ENCODE measurements around the gene NES. TPM values are rescaled to one million over a fixed set of nuclear protein-coding genes. Genes with fewer than 3 reads are reported as not detected.

NES gene
- total RNA-seq, 2 donors from 2014 or later: 3.6 to 6.8 TPM

GRCh38 chr1:156656806-156657740 is 20.1 kb downstream of the NES start:
- intact Hi-C loops (cut with DNase I, micrococcal nuclease): no loop called here
- ATAC-seq (peak; percentile 23), DNase-seq (peak; percentile 45 to 77)

- intact Hi-C loops (cut with DNase I, micrococcal nuclease): no loop called here
- ATAC-seq: no peak
- DNase-seq: no peak
These were observed 21.2 kb downstream of the NES start for GRCh38 chr1:156655904-156656516.

DNA sequence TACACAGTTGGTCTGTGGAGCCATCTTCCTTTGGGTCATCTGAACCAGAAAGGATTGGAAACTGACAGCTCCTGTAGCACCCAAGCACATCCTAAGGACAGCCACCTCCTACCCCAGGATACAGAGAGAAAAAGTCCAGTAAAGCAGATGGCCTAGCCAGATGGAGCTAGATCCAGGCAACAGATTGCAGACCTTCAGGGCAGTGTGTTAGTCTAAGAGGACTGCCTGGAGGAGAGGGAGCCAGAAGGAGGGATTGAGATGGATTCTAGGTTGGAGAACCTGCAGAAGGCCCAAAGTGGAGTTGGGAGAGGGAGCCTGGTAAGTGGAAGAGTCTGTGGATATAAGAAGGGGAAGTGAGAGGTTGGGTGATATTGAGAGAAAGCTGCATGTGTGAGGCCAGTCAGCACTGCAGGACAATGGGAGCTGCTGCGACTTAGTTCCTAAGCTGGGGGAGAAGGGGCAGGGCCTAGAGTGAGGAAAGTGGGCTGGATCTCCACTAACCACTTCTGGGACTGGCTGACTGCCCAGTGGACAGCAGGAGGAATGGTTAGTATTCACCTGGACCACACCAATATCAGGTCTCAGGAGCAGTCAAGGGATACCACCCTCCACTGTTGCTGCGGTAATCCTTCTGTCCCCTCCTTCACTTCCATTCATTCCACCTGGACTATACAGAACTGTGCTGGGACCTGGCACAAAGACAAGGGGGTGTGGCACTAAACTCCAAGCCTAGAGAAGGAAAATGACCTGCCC is 21.9 kb downstream of the NES start:
- intact Hi-C loops (cut with DNase I, micrococcal nuclease): no loop called here
- DNase-seq (no peak), ATAC-seq (no peak)

GRCh38 chr1:156654700-156655099 is 22.5 kb downstream of the NES start:
- no peak for ATAC-seq
- intact Hi-C loops (cut with DNase I, micrococcal nuclease): no loop called here
- DNase-seq: no peak

GRCh38 chr1:156652992-156653355 is 24.2 kb downstream of the NES start:
- ATAC-seq (no peak), DNase-seq (no peak)
- intact Hi-C loops (cut with DNase I, micrococcal nuclease): no loop called here

GRCh38 chr1:156652131-156652991 is 24.8 kb downstream of the NES start:
- ATAC-seq (no peak), DNase-seq (peak in 1 of 2 donors; percentile 28)
- intact Hi-C loops (cut with DNase I, micrococcal nuclease): no loop called here

GRCh38 chr1:156648951-156649350 is 28.3 kb downstream of the NES start:
- ATAC-seq (no peak), DNase-seq (no peak)
- intact Hi-C loops (cut with DNase I, micrococcal nuclease): no loop called here

GRCh38 chr1:156648496-156648895 is 28.7 kb downstream of the NES start:
- intact Hi-C loops (cut with DNase I, micrococcal nuclease): no loop called here
- DNase-seq (no peak), ATAC-seq (no peak)

DNA sequence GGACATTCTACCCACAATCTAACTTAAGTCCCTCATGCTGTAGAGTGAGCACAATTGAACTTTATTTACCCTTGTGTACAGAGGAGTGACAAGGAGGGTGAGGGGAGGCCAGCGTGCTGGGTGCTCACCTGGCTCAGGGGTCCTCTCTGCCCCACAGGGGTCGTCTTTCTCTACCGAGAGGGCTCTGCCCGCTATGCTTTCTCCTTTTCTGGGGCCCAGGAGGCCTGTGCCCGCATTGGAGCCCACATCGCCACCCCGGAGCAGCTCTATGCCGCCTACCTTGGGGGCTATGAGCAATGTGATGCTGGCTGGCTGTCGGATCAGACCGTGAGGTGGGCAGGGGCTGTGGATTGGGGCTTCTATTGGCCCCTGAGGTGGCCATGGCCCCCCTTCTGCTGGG is 29.9 kb downstream of the NES start:
- DNase-seq (no peak), ATAC-seq (no peak)
- intact Hi-C loops (cut with DNase I, micrococcal nuclease): no loop called here

- intact Hi-C loops (cut with DNase I, micrococcal nuclease): no loop called here
- DNase-seq (no peak), ATAC-seq (no peak)
These were observed 30.4 kb downstream of the NES start for GRCh38 chr1:156646738-156647211.

- intact Hi-C loops (cut with DNase I, micrococcal nuclease): no loop called here
- DNase-seq: no peak
- no peak for ATAC-seq
These were observed 31.5 kb downstream of the NES start for GRCh38 chr1:156645666-156646065.

GRCh38 chr1:156645056-156645455 is 32.2 kb downstream of the NES start:
- intact Hi-C loops (cut with DNase I, micrococcal nuclease): no loop called here
- ATAC-seq: no peak

DNA sequence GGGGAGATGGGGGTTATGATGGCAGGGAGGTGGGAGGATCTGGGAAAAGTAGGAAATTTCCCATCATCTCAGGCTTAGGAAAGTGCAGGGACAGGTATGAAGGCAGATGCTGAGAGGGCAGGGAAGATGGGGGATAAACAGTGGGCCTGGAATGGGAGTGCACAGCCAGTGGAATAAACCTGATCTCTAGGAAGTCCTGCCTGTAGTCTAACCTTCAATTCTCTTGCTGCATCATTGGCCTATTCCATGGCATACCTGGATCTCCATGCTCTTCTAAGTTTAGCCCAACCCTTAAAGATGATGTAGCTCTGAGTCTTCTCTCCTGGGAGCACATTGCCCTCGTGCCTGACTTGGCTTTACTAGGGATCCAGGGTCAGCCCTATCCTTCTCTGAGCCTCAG is 32.6 kb downstream of the NES start:
- intact Hi-C loops (cut with DNase I, micrococcal nuclease): no loop called here
- no peak for DNase-seq
- ATAC-seq: no peak

More at GRCh38 chr1:156645056-156645455, 32.2 kb downstream of the NES start:
- no peak for DNase-seq

- ATAC-seq: no peak
- DNase-seq: no peak
- intact Hi-C loops (cut with DNase I, micrococcal nuclease): no loop called here
These were observed 33.1 kb downstream of the NES start for GRCh38 chr1:156644146-156644545.

DNA sequence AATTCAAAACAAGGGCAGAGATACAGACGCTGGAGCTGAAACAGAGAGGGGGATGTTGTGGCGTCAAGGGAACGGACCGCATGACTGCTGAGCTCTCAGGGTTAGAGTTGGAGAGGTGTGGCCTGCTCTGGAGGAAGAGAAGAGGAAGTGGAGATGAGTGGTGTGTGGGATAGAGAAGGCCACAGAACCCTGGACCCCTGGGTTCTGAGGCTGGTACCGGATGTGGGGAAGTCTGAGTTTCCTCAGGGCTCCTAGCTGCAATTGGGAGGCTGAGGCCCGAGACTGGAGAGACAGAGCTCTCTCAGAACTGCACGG is 33.5 kb downstream of the NES start:
- intact Hi-C loops (cut with DNase I, micrococcal nuclease): no loop called here
- no peak for DNase-seq
- ATAC-seq: no peak

DNA sequence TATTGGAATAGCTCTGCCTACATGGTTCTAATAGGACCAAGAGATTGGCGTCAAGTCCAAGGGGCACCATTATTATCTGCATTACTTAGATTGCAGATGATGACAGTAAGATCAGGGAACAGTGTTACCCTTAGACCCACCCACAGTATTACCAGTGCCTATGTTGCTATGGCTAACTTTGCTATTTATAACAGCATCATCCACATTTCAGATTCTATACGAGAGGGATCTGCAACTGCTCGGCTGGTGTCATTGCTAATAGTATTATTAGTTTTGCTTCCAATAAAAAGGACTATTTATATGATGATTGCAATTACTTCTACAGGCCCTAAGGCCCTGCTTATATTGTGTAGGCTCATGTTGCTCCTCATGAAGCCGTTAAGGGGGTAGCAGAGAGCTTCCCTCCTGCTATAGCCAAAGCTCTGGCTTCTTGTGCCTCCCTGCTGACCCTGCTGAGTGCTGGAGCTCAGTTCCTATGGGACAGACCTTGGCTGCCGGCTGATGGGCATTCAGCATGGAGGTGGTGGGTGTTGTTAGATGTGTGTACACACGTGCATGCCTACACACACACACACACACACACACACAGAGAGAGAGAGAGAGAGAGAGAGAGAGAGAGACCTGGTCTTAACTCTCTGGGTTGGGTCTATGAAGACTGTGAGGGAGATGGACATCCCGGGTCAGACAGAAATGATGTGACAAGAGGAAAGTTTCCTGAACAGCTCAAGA is 34.0 kb downstream of the NES start:
- intact Hi-C loops (cut with DNase I, micrococcal nuclease): no loop called here
- no peak for ATAC-seq
- DNase-seq: no peak

- intact Hi-C loops (cut with DNase I, micrococcal nuclease): no loop called here
- ATAC-seq: no peak
- DNase-seq: no peak
These were observed 34.8 kb downstream of the NES start for GRCh38 chr1:156642265-156643048.
